IMR-90 (cell line): ENCODE results near the gene CALR3. TPM values are rescaled to one million over a fixed set of nuclear protein-coding genes. Genes with fewer than 3 reads are reported as not detected.

Experiments
- ATAC-seq: fragments of 200-7000 bp; cut with Tn5 transposase; 2 replicates; pipeline ENCODE4 v1.9.1; 2020; ENCODE audit warnings: low read depth, mild to moderate bottlenecking, moderate library complexity
- BruUV-seq: library from RNA; stranded (reverse); fragments of 400-500 nt; replicated peaks from 2 replicates; lab custom pipeline; 2021; lab: Mats Ljungman, UMichigan
- CTCF ChIA-PET: fragments of 300-600 bp; formaldehyde crosslinking; extraction: SDS; loops from one replicate; lab custom pipeline; 2021; ENCODE audit warnings: antibody characterized with exemption; lab: Yijun Ruan, JAX
- POLR2A ChIA-PET: fragments of 300-600 bp; sonication (Branson Sonifier 250); formaldehyde crosslinking; loops from one replicate; lab custom pipeline; 2022; ENCODE audit warnings: antibody characterized with exemption; ENCODE audit not compliant: unreplicated experiment; lab: Charles Lee
- DNase-seq: peaks from one replicate; pipeline ENCODE4 v3.0.0; 2013
- H2AFZ ChIP-seq: replicated peaks from 2 replicates; pipeline ENCODE3; 2013; ENCODE audit warnings: low read length, mild to moderate bottlenecking; ENCODE audit not compliant: poor library complexity
- H2AK5ac ChIP-seq: 2 replicates; pipeline ENCODE4 v1.6.1; 2013; ENCODE audit warnings: low read depth, low read length, inconsistent platforms
- H2AK9ac ChIP-seq: replicated peaks from 2 replicates; pipeline ENCODE3; 2013; ENCODE audit warnings: mild to moderate bottlenecking, low read depth, low read length, moderate library complexity; ENCODE audit not compliant: poor library complexity
- H2BK120ac ChIP-seq: 2 replicates; pipeline ENCODE4 v1.6.1; 2013; ENCODE audit warnings: low read depth, low read length, inconsistent platforms
- H2BK15ac ChIP-seq: 3 replicates; pipeline ENCODE4 v1.6.1; 2013; ENCODE audit warnings: low read depth, low read length, inconsistent platforms
- H2BK20ac ChIP-seq: 2 replicates; pipeline ENCODE4 v1.6.1; 2013; ENCODE audit warnings: low read depth, mild to moderate bottlenecking, inconsistent platforms, low read length, moderate library complexity
- H2BK5ac ChIP-seq: 2 replicates; pipeline ENCODE4 v1.6.1; 2013; ENCODE audit warnings: mild to moderate bottlenecking, low read depth, low read length, inconsistent platforms; ENCODE audit not compliant: poor library complexity, severe bottlenecking
- H3K14ac ChIP-seq: replicated peaks from 2 replicates; pipeline ENCODE4 v1.6.1; 2013; ENCODE audit warnings: low read depth, low read length, inconsistent platforms
- H3K18ac ChIP-seq: 2 replicates; pipeline ENCODE4 v1.6.1; 2013; ENCODE audit warnings: low read depth, low read length, control low read depth
- H3K23ac ChIP-seq: 2 replicates; pipeline ENCODE4 v1.6.1; 2013; ENCODE audit warnings: low read depth, low read length, inconsistent platforms
- H3K27ac ChIP-seq: 2 replicates; pipeline ENCODE4 v1.5.1; 2013; ENCODE audit warnings: mild to moderate bottlenecking, control low read depth, low read length; ENCODE audit not compliant: insufficient read depth
- H3K27me3 ChIP-seq: 2 replicates; pipeline ENCODE4 v1.6.1; 2013; ENCODE audit warnings: low read length; ENCODE audit not compliant: control insufficient read depth, insufficient read depth
- H3K36me3 ChIP-seq: 2 replicates; pipeline ENCODE4 v1.6.1; 2013; ENCODE audit warnings: low read length, mixed read lengths; ENCODE audit not compliant: control insufficient read depth, insufficient read depth
- H3K4ac ChIP-seq: 2 replicates; pipeline ENCODE4 v1.6.1; 2013; ENCODE audit warnings: low read depth, low read length, inconsistent platforms
- H3K4me1 ChIP-seq: 2 replicates; pipeline ENCODE4 v1.6.1; 2013; ENCODE audit warnings: low read length, mixed read lengths; ENCODE audit not compliant: control insufficient read depth, insufficient read depth
- H3K4me2 ChIP-seq: 2 replicates; pipeline ENCODE4 v1.6.1; 2013; ENCODE audit warnings: low read depth, mild to moderate bottlenecking, control low read depth, low read length, moderate library complexity
- H3K4me3 ChIP-seq: 2 replicates; pipeline ENCODE4 v1.5.1; 2013; ENCODE audit warnings: low read depth, mild to moderate bottlenecking, control low read depth, low read length, moderate library complexity; ENCODE audit not compliant: insufficient read depth
- H3K56ac ChIP-seq: 2 replicates; pipeline ENCODE4 v1.6.1; 2013; ENCODE audit warnings: low read length, inconsistent platforms; ENCODE audit not compliant: insufficient read depth; ENCODE audit errors: extremely low read depth
- H3K79me1 ChIP-seq, 2 experiments: 2 replicates each; pipeline ENCODE4 v1.6.1; 2013; ENCODE audit warnings: low read length in 2 of 2, inconsistent platforms in 1 of 2, low read depth in 1 of 2
- H3K9ac ChIP-seq: 2 replicates; pipeline ENCODE4 v1.6.1; 2013; ENCODE audit warnings: low read depth, low read length, control low read depth
- H3K9me1 ChIP-seq: 2 replicates; pipeline ENCODE4 v1.6.1; 2013; ENCODE audit warnings: low read length, inconsistent platforms; ENCODE audit not compliant: insufficient read depth
- H3K9me3 ChIP-seq: 2 replicates; pipeline ENCODE4 v1.6.1; 2013; ENCODE audit warnings: low read length; ENCODE audit not compliant: control insufficient read depth, insufficient read depth
- H4K20me1 ChIP-seq: 2 replicates; pipeline ENCODE4 v1.6.1; 2013; ENCODE audit warnings: low read length, inconsistent platforms; ENCODE audit not compliant: insufficient read depth
- H4K5ac ChIP-seq: 2 replicates; pipeline ENCODE4 v1.6.1; 2013; ENCODE audit warnings: mild to moderate bottlenecking, low read depth, low read length, control low read depth
- H4K8ac ChIP-seq, 2 experiments: 2 replicates each; pipeline ENCODE4 v1.6.1; 2013; ENCODE audit warnings: low read depth in 2 of 2, low read length in 2 of 2, control low read depth in 1 of 2, inconsistent platforms in 1 of 2
- H4K91ac ChIP-seq: 2 replicates; pipeline ENCODE4 v1.6.1; 2013; ENCODE audit warnings: low read depth, low read length, inconsistent platforms; ENCODE audit not compliant: insufficient read depth
- BHLHE40 ChIP-seq: fragments of 150-350 bp; IDR thresholded peaks from 2 replicates; pipeline ENCODE4 v1.6.1; 2016; ENCODE audit warnings: mild to moderate bottlenecking, low read depth, low read length
- CEBPB ChIP-seq: IDR thresholded peaks from 2 replicates; pipeline ENCODE4 v1.6.1; 2012; ENCODE audit warnings: low read depth, low read length, improper control_type of control experiment
- CHD1 ChIP-seq: IDR thresholded peaks from 2 replicates; pipeline ENCODE4 v1.6.1; 2012; ENCODE audit warnings: low read depth, low read length, improper control_type of control experiment
- CTCF ChIP-seq: conservative IDR thresholded peaks from 2 replicates; pipeline ENCODE4 v1.5.1; 2012; ENCODE audit warnings: mild to moderate bottlenecking, low read depth, low read length, improper control_type of control experiment
- ELK1 ChIP-seq: fragments of 150-350 bp; IDR thresholded peaks from 2 replicates; pipeline ENCODE4 v1.6.1; 2016; ENCODE audit warnings: low read depth, mild to moderate bottlenecking, low read length, moderate library complexity, borderline replicate concordance
- FOS ChIP-seq: fragments of 150-350 bp; IDR thresholded peaks from 2 replicates; pipeline ENCODE4 v1.6.1; 2016; ENCODE audit warnings: low read depth, low read length
- MAFK ChIP-seq: IDR thresholded peaks from 2 replicates; pipeline ENCODE4 v1.6.1; 2012; ENCODE audit warnings: low read depth, low read length, improper control_type of control experiment
- MAZ ChIP-seq: IDR thresholded peaks from 2 replicates; pipeline ENCODE4 v1.6.1; 2012; ENCODE audit warnings: low read depth, mild to moderate bottlenecking, low read length, improper control_type of control experiment, moderate library complexity, borderline replicate concordance
- MXI1 ChIP-seq: IDR thresholded peaks from 2 replicates; pipeline ENCODE4 v1.6.1; 2012; ENCODE audit warnings: low read depth, mild to moderate bottlenecking, low read length, moderate library complexity, borderline replicate concordance
- NFE2L2 ChIP-seq: fragments of 150-350 bp; IDR thresholded peaks from 2 replicates; pipeline ENCODE4 v1.6.1; 2016; ENCODE audit warnings: low read depth, mild to moderate bottlenecking, low read length
- POLR2A ChIP-seq: IDR thresholded peaks from 2 replicates; pipeline ENCODE4 v1.6.1; 2012; ENCODE audit warnings: mild to moderate bottlenecking, low read depth, low read length
- RAD21 ChIP-seq: IDR thresholded peaks from 2 replicates; pipeline ENCODE4 v1.6.1; 2012; ENCODE audit warnings: low read length, improper control_type of control experiment
- RCOR1 ChIP-seq: IDR thresholded peaks from 2 replicates; pipeline ENCODE4 v1.6.1; 2012; ENCODE audit warnings: mild to moderate bottlenecking, low read length, improper control_type of control experiment; ENCODE audit not compliant: insufficient replicate concordance
- RFX5 ChIP-seq: IDR thresholded peaks from 2 replicates; pipeline ENCODE4 v1.8.0; 2012; ENCODE audit warnings: low read depth, mild to moderate bottlenecking, low read length, moderate library complexity
- SMC3 ChIP-seq: fragments of 150-350 bp; IDR thresholded peaks from 2 replicates; pipeline ENCODE4 v1.6.1; 2016; ENCODE audit warnings: low read depth, mild to moderate bottlenecking, antibody characterized with exemption, low read length, moderate library complexity
- WGBS, 2 experiments: methylation state at CpG; one replicate each; pipeline versions ENCODE4 v1.1.5 to v1.1.7; 2013; ENCODE audit warnings: missing lambda C conversion rate in 2 of 2; ENCODE audit not compliant: insufficient read length in 1 of 2; ENCODE audit errors: extremely low coverage in 2 of 2; 5-methylcytosine and 5-hydroxymethylcytosine counted together
- dilution Hi-C: fragments of 300-500 bp; cut with HindIII; formaldehyde crosslinking; loops from one replicate; pipeline ENCODE4 v1.14.3; 2018; ENCODE audit warnings: low sequenced_read_pairs; ENCODE audit not compliant: unreplicated experiment
- in situ Hi-C: fragments of 300-500 bp; cut with MboI; formaldehyde crosslinking; loops from 3 replicates; pipeline ENCODE4 v1.14.3; 2019; ENCODE audit warnings: low sequenced_read_pairs, inconsistent platforms, mixed read lengths
- intact Hi-C: fragments of 100-400 bp; cut with micrococcal nuclease; formaldehyde crosslinking; loops from 2 replicates; pipeline ENCODE4 v1.10.0; 2022
- polyA plus RNA-seq, 3 experiments: library from polyadenylated mRNA; depleted of rRNA; stranded (reverse); fragments of >200 nt; gene quantifications; 2 replicates each; pipeline ENCODE4 v1.2.3, GENCODE V29; 2012; ENCODE audit warnings: low replicate concordance in 1 of 3
- total RNA-seq: library from RNA; depleted of rRNA; stranded (reverse); fragments of >200 nt; gene quantifications from 2 replicates; pipeline ENCODE4 v1.2.3, GENCODE V29; 2012
- TF ChIP-seq, protein P1 (sequence below): fragments of 150-350 bp; IDR thresholded peaks from 2 replicates; pipeline ENCODE4 v1.6.1; 2017; ENCODE audit warnings: mild to moderate bottlenecking, antibody characterized with exemption, low read length, low read depth

The CALR3 gene
- total and polyA plus RNA-seq, 2 of the 4 experiments (the other 2 are of a cell fraction) = not detected

DNA sequence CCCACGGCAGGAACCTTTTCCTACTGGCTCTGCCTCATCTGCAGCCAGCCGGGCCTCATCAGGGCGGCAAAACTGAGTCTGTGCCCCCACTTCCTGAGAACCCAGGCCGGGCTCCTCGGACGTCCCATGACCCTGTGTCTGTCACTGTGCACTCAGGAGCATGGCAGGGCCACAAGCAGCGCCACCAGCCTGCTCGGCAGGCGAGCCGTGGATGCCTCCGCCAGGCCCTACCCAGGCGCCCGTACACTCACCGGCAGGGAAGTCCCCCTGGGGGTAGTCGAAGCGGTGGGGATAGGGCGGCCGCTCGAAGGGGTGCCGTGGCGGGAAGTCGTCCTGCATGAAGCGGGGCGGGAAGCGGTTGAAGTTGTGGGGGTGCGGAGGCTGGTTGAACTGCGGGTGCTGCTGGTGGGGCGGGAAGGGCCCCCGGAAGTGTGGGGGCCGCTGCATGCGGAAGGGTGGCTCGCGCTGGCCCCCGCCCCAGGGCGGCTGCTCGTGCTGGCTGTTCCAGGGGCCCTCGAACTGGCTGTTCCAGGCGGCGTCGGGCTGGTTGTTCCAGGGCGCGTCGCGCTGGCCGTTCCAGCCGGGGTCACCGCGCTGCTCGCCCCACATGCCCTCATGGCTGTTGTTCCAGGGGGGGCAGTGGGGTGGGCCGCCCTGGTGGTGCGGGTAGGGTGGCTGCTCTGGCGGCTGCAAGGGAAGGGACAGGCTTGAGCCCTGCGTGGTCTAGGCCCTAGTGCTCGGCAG, 29.2 kb upstream of the CALR3 start:
- Histone ChIP-seq H3K27ac (no peak overlapping the region), H3K4me3 (no peak overlapping the region), H4K8ac (no peak overlapping the region), H2BK20ac (no peak overlapping the region), H3K4me2 (no peak overlapping the region), H2BK15ac (no peak overlapping the region), H3K4ac (no peak overlapping the region), H4K91ac (no peak overlapping the region), H2AFZ (no peak overlapping the region), H3K36me3 (peaks cover 83% of the 10 kb centered on the region), H3K14ac (no peak overlapping the region), H2BK5ac (no peak overlapping the region), H3K9me3 (no peaks in the 10 kb centered on the region), H3K9me1 (no peaks in the 10 kb centered on the region), H2BK120ac (no peak overlapping the region), H2AK9ac (no peak overlapping the region), H3K4me1 (no peaks in the 10 kb centered on the region), H4K20me1 (peaks cover 15% of the 10 kb centered on the region; the same call in 1 of the 2 replicates), H3K27me3 (no peaks in the 10 kb centered on the region), H3K9ac (no peak overlapping the region), H3K79me1 (peaks cover 15 to 16% of the 10 kb centered on the region in 2 experiments), H2AK5ac (no peak overlapping the region), H3K23ac (no peak overlapping the region), H3K18ac (no peak overlapping the region), H4K5ac (no peak overlapping the region), H3K56ac (no peak overlapping the region)
- in situ Hi-C loops = no loop called here
- no TSS peak for BruUV-seq
- dilution Hi-C loops = no loop called here
- ChIA-PET CTCF (no interaction called here), POLR2A (no interaction called here)
- DNase-seq (no peak), ATAC-seq (no peak)
- intact Hi-C loops = no loop called here
- 97% methylated on average over 31 of the region's 54 CpGs; no CpG with 5 or more reads in 1 of the 2 experiments for WGBS, 2 experiments
- TF ChIP-seq MAZ (no peak), CTCF (no peak), CHD1 (no peak), RAD21 (no peak), SMC3 (no peak), RCOR1 (no peak), POLR2A (no peak), BHLHE40 (no peak), RFX5 (no peak), ELK1 (no peak), CEBPB (no peak), MAFK (no peak), NFE2L2 (no peak), FOS (no peak), MXI1 (no peak)
- TF ChIP-seq, protein P1, sequence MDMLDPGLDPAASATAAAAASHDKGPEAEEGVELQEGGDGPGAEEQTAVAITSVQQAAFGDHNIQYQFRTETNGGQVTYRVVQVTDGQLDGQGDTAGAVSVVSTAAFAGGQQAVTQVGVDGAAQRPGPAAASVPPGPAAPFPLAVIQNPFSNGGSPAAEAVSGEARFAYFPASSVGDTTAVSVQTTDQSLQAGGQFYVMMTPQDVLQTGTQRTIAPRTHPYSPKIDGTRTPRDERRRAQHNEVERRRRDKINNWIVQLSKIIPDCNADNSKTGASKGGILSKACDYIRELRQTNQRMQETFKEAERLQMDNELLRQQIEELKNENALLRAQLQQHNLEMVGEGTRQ = no peak
